ENCODE results near the gene DSCAML1.

DNA sequence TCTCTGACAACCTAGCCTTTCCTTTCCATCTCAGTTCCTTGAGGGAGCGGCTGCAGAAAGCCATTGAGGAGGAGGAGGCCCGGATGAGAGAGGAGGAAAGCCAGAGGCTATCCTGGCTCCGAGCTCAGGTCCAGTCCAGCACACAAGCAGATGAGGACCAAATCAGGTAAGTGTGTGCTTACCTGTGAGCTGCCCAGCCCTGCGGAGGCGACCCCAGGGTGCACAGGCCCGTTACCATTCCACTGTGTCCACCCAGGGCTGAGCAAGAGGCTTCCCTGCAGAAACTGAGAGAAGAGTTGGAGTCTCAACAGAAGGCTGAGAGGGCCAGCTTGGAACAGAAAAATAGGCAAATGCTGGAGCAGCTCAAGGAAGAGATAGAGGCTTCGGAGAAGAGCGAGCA is 406.3 kb downstream of the DSCAML1 start:
- TF ChIP-seq EP300 (IDR thresholded peaks at IDR 0.05; ENCODE audit: low read depth) = no peak
- TF ChIP-seq, protein P1, sequence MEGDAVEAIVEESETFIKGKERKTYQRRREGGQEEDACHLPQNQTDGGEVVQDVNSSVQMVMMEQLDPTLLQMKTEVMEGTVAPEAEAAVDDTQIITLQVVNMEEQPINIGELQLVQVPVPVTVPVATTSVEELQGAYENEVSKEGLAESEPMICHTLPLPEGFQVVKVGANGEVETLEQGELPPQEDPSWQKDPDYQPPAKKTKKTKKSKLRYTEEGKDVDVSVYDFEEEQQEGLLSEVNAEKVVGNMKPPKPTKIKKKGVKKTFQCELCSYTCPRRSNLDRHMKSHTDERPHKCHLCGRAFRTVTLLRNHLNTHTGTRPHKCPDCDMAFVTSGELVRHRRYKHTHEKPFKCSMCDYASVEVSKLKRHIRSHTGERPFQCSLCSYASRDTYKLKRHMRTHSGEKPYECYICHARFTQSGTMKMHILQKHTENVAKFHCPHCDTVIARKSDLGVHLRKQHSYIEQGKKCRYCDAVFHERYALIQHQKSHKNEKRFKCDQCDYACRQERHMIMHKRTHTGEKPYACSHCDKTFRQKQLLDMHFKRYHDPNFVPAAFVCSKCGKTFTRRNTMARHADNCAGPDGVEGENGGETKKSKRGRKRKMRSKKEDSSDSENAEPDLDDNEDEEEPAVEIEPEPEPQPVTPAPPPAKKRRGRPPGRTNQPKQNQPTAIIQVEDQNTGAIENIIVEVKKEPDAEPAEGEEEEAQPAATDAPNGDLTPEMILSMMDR (IDR thresholded peaks at IDR 0.05) = no peak
